Effector memory CD8-positive, alpha-beta T cell (primary cell): ENCODE measurements around the gene MROH8.

ENCODE experiments used
- ATAC-seq: fragments of 150-1000 bp; cut with Tn5 transposase; replicated peaks from 2 replicates; pipeline ENCODE4 v1.10.0; 2021; ENCODE audit warnings: mild to moderate bottlenecking, moderate library complexity
- DNase-seq, 3 experiments: peaks; one replicate each; pipeline ENCODE4 v3.0.0; 2021
- H3K27ac Mint-ChIP-seq, 2 donors: one replicate each; pipeline ENCODE4 v1.8.0; 2022; ENCODE audit warnings: mild to moderate bottlenecking in 2 of 2, mixed read lengths in 2 of 2, moderate library complexity in 2 of 2
- H3K27me3 Mint-ChIP-seq, 2 donors: one replicate each; pipeline ENCODE4 v1.8.0; 2022; ENCODE audit warnings: mixed read lengths in 2 of 2
- H3K36me3 Mint-ChIP-seq: one replicate; pipeline ENCODE4 v1.8.0; 2022; ENCODE audit warnings: mild to moderate bottlenecking, moderate library complexity, mixed read lengths; ENCODE audit not compliant: insufficient read depth
- H3K4me1 Mint-ChIP-seq, 2 donors: one replicate each; pipeline ENCODE4 v1.8.0; 2022; ENCODE audit warnings: low read depth in 2 of 2, mixed read lengths in 2 of 2
- H3K4me3 Mint-ChIP-seq, 2 donors: one replicate each; pipeline ENCODE4 v1.8.0; 2022; ENCODE audit warnings: mild to moderate bottlenecking in 2 of 2, mixed read lengths in 2 of 2, moderate library complexity in 2 of 2
- H3K9me3 Mint-ChIP-seq, 2 donors: one replicate each; pipeline ENCODE4 v1.8.0; 2022; ENCODE audit warnings: mixed read lengths in 2 of 2

The MROH8 gene

DNA sequence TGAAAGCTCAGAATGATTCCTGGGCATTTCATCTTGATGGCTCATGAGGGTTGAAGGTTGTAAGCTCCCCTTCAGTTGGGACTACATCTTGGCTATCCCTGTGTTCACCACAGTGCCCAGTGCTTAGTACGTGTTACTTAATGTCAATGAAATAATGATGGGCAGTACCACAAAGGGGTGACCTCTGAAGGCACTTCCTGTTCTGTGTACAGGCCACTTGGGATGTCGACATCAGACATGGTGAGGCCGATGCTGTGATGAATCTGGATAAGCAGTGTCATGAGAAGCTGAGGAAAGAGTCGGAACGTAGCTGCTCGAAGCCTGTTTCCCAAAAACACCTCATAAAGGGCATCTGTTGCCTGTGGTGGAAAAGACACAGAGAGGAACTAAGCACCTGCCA is 55.9 kb downstream of the MROH8 start:
- no peaks in the 10 kb centered on the region for H3K36me3 Mint-ChIP-seq
- no peak overlapping the region for H3K27ac Mint-ChIP-seq
- H3K4me3 Mint-ChIP-seq = no peak overlapping the region
- no peaks in the 10 kb centered on the region for H3K27me3 Mint-ChIP-seq
- H3K4me1 Mint-ChIP-seq = no peaks in the 10 kb centered on the region
- ATAC-seq = no peak
- no peaks in the 10 kb centered on the region for H3K9me3 Mint-ChIP-seq
- no peak for DNase-seq

GRCh38 chr20:37120497-37120896 is 58.9 kb downstream of the MROH8 start:
- Mint-ChIP-seq H3K36me3 (no peaks in the 10 kb centered on the region), H3K4me3 (no peak overlapping the region), H3K27ac (no peak overlapping the region), H3K9me3 (no peaks in the 10 kb centered on the region), H3K4me1 (no peaks in the 10 kb centered on the region), H3K27me3 (no peaks in the 10 kb centered on the region)
- no peak for ATAC-seq
- DNase-seq = no peak

DNA sequence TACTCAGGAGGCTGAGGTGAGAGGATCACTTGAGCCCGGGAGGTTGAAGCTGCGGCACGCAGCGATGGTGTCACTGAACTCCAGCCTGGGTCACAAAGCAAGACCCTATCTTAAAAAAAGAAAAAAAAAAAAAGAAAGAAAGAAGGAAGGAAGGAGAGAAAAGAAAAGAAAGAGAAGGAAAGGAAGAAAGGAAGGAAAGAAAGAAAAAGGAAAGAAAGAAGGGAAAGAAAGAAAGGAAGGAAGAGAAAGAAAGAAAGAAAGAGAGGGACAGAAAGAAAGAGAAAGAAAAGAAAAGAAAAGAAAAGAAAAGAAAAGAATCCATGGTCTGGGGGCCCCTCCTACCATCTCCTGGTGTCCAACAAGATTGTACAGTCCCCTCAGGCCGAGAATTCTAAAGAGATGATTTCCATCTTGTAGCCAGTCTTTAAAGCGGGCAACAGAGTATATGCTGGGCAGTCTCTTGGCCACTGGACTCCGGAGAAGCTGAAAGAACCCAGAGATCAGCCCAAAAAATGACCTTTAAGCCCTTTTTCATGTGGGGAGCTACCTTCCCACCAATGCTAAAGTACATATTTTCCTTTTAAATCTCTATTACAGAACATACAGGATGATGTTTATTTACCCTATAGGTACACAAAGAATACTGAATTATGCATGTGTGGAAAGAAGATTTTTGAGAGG is 59.9 kb downstream of the MROH8 start:
- H3K27ac Mint-ChIP-seq = no peak overlapping the region
- H3K4me3 Mint-ChIP-seq = no peak overlapping the region
- no peaks in the 10 kb centered on the region for H3K27me3 Mint-ChIP-seq
- H3K9me3 Mint-ChIP-seq = no peaks in the 10 kb centered on the region
- no peak for DNase-seq
- ATAC-seq = no peak
- H3K36me3 Mint-ChIP-seq = no peaks in the 10 kb centered on the region
- H3K4me1 Mint-ChIP-seq = no peaks in the 10 kb centered on the region

- Mint-ChIP-seq H3K4me1 (no peaks in the 10 kb centered on the region), H3K27ac (no peak overlapping the region), H3K4me3 (no peak overlapping the region), H3K9me3 (no peaks in the 10 kb centered on the region), H3K27me3 (no peaks in the 10 kb centered on the region), H3K36me3 (no peaks in the 10 kb centered on the region)
- DNase-seq (no peak), ATAC-seq (no peak)
Measured at GRCh38 chr20:37114012-37114411, 65.3 kb downstream of the MROH8 start.

- Mint-ChIP-seq H3K4me3 (no peak overlapping the region), H3K27ac (no peak overlapping the region), H3K36me3 (no peaks in the 10 kb centered on the region), H3K4me1 (no peaks in the 10 kb centered on the region), H3K27me3 (no peaks in the 10 kb centered on the region), H3K9me3 (no peaks in the 10 kb centered on the region)
- ATAC-seq (no peak), DNase-seq (no peak)
Measured at GRCh38 chr20:37111926-37112455, 67.4 kb downstream of the MROH8 start.

DNA sequence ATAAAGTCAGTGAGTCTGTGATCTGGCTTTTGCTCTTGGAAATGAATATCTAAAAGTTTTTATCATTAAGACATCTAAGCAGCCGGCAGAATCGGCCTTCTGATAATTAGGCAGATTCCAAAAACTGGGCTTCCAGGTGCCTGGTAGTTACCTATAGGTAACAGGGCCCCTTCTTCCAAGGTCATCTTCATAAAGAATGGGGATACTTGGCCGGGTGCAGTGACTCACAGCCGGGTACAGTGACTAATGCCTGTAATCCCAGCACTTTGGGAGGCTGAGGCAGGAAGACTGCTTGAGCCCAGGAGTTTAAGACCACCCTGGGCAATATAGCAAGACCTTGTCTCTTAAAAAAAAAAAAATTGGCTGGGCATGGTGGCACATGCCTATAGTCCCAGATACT is 70.7 kb downstream of the MROH8 start:
- Mint-ChIP-seq H3K27ac (no peak overlapping the region), H3K9me3 (no peaks in the 10 kb centered on the region), H3K27me3 (no peaks in the 10 kb centered on the region), H3K36me3 (no peaks in the 10 kb centered on the region), H3K4me1 (no peaks in the 10 kb centered on the region), H3K4me3 (no peak overlapping the region)
- DNase-seq = no peak
- no peak for ATAC-seq

GRCh38 chr20:37102571-37102970 is 76.8 kb downstream of the MROH8 start:
- no peak for DNase-seq
- H3K4me3 Mint-ChIP-seq = no peak overlapping the region
- H3K27ac Mint-ChIP-seq = no peak overlapping the region
- no peaks in the 10 kb centered on the region for H3K4me1 Mint-ChIP-seq
- no peaks in the 10 kb centered on the region for H3K9me3 Mint-ChIP-seq
- H3K27me3 Mint-ChIP-seq = no peaks in the 10 kb centered on the region
- H3K36me3 Mint-ChIP-seq = no peaks in the 10 kb centered on the region
- ATAC-seq = no peak

DNA sequence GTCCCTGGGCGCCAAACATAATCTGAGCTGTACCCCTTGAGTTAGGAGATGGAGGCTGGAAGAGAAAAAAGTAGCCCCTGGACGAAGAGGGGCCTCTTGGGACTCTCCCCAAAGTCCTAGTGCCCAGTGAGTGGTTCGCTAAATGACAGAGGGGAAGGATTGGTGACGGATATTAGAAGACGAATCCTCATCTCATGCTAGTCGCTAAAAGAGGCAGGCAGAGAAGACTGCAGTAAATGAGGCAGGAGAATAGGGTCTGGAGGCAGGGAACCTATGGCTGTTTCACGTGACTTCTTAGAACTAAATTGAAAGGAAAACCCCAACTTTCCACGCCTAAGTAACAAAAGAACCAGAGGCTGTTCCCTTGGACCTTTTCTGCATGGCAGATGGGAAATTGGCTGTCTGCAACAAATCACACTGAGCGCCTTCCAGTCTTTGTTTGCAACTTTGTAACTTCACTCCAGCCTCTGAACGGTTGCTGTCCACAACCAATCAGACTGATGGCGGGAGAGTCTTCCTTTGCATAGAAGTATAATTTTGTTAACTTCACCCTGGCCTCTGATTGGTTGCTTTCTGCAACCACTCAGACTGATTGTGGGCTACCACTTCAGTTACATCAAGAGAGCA is 82.8 kb downstream of the MROH8 start:
- no peak for DNase-seq
- Mint-ChIP-seq H3K4me3 (peak overlapping the region; percentile 99), H3K36me3 (peaks cover 22% of the 10 kb centered on the region), H3K27me3 (no peaks in the 10 kb centered on the region), H3K4me1 (peaks cover 19 to 25% of the 10 kb centered on the region in 2 donors), H3K9me3 (no peaks in the 10 kb centered on the region), H3K27ac (peak overlapping the region; percentile 98 to 99)
- no peak for ATAC-seq

GRCh38 chr20:37095599-37096414 is 83.5 kb downstream of the MROH8 start, which contains the start of gene RBL1:
RBL1 (minus strand) TSS chr20:37095997; CDS start chr20:37095928, 69 bp downstream.
- DNase-seq = peak; percentile 78 to 85 (median 81)
- Mint-ChIP-seq H3K27ac (peak within 1 kb of the TSS; percentile 98 to 99), H3K9me3 (no peaks in the 10 kb centered on the region), H3K27me3 (no peaks in the 10 kb centered on the region), H3K36me3 (peaks cover 22% of the 10 kb centered on the region), H3K4me1 (peaks cover 19 to 25% of the 10 kb centered on the region in 2 donors), H3K4me3 (peak within 1 kb of the TSS; percentile 99)
- ATAC-seq = peak; percentile 89

GRCh38 chr20:37095108-37095598 is 84.2 kb downstream of the MROH8 start:
- ATAC-seq = peak; percentile 50
- H3K9me3 Mint-ChIP-seq = no peaks in the 10 kb centered on the region
- H3K27ac Mint-ChIP-seq = peak overlapping the region; percentile 96 to 99
- H3K4me1 Mint-ChIP-seq = peaks cover 21 to 25% of the 10 kb centered on the region in 2 donors
- H3K4me3 Mint-ChIP-seq = peak overlapping the region; percentile 99
- peaks cover 22% of the 10 kb centered on the region for H3K36me3 Mint-ChIP-seq
- peak; percentile 21 to 41 (median 28) for DNase-seq
- no peaks in the 10 kb centered on the region for H3K27me3 Mint-ChIP-seq

GRCh38 chr20:37090407-37090806 is 88.9 kb downstream of the MROH8 start:
- ATAC-seq (no peak), DNase-seq (no peak)
- Mint-ChIP-seq H3K4me3 (no peak overlapping the region), H3K36me3 (peaks cover 51% of the 10 kb centered on the region), H3K9me3 (no peaks in the 10 kb centered on the region), H3K4me1 (peaks cover 16 to 18% of the 10 kb centered on the region in 2 donors), H3K27ac (peak overlapping the region in 1 of 2 donors; percentile 28), H3K27me3 (no peaks in the 10 kb centered on the region)

DNA sequence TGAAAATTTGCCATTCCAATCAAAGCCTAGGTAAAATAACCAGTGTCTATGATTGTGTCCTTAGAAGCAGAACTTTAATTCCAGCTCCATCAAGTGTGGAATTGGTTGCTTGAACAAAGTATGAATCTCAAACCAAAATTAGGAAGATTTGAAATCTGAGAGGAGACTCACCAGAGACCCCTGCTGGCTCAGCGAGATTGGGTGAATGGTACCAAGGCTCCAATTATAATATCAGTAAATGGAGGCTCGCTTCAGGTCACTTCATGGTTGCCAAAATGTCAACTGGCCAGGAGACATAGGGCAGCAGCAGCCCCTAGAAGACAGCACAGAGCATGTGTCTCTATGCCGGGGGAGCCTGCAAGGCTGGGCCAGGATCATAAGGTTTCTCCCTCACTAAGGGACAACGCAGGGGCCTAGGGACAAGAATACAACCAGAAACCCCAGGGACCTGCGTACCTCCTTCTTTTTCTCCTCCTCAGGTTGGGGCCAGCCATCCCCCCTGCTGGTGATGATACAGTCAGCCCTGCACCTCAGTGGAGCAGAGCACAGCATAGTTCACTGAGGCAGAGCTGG is 97.5 kb downstream of the MROH8 start:
- Mint-ChIP-seq H3K36me3 (peaks cover 51% of the 10 kb centered on the region), H3K4me1 (peaks cover 14 to 18% of the 10 kb centered on the region in 2 donors), H3K4me3 (no peak overlapping the region), H3K9me3 (no peaks in the 10 kb centered on the region), H3K27me3 (no peaks in the 10 kb centered on the region), H3K27ac (peak overlapping the region; percentile 25 to 80)
- ATAC-seq = peak; percentile 55
- peak; percentile 30 to 55 (median 38) for DNase-seq

- H3K27me3 Mint-ChIP-seq = no peaks in the 10 kb centered on the region
- H3K36me3 Mint-ChIP-seq = peaks cover 14% of the 10 kb centered on the region
- H3K4me1 Mint-ChIP-seq = peaks cover 18 to 24% of the 10 kb centered on the region in 2 donors
- no peak overlapping the region for H3K4me3 Mint-ChIP-seq
- DNase-seq (no peak), ATAC-seq (no peak)
- H3K27ac Mint-ChIP-seq = peak overlapping the region in 1 of 2 donors; percentile 75
- no peaks in the 10 kb centered on the region for H3K9me3 Mint-ChIP-seq
Measured at GRCh38 chr20:37077009-37077408, 102.3 kb downstream of the MROH8 start.
